ENCODE measurements around the gene SLC25A53. TPM values are rescaled to one million over a fixed set of nuclear protein-coding genes. Genes with fewer than 3 reads are reported as not detected.

SLC25A53 gene
- total RNA-seq, 4 donors from 2014 or later = 1.7 to 19.5 (median 5.0) TPM

DNA sequence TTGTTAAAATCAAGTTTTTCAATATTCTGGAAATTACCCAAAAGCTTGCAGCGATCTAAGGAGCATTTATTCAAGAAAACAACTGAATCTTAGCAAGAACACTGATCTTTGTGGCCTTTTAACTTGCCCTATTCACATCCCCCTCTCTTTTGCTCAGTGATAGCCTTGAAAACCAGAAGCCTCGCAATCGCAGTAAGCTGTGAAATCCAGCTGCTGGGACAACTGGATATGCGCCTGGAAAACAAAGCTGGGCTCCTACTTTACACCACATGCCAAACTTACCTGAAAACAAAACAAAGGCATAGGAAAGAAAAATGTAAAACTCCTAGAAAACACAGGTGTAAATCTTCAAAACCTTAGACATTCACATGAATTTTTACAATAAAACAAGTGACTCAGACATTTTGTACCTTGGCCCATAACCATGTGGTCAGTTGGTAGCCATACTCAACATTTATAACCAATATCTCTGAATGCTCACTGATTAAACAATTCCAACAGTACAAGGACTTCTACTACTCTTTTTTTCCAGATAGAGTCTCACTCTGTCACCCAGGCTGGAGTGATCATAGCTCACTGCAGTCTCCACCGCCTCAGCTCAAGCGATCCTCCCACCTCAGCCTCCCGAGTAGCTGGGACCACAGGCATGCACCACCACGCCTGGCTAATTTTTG is 15.6 kb downstream of the SLC25A53 start:
- Histone ChIP-seq H3K4me1 (peaks cover 0 to 2% (median 0%) of the 10 kb centered on the region in 3 donors), H3K27me3 (no peaks in the 10 kb centered on the region), H3K9me3 (no peaks in the 10 kb centered on the region), H3K27ac (no peak overlapping the region), H3K4me3 (no peak overlapping the region), H3K36me3 (no peaks in the 10 kb centered on the region)
- TF ChIP-seq, protein P1, sequence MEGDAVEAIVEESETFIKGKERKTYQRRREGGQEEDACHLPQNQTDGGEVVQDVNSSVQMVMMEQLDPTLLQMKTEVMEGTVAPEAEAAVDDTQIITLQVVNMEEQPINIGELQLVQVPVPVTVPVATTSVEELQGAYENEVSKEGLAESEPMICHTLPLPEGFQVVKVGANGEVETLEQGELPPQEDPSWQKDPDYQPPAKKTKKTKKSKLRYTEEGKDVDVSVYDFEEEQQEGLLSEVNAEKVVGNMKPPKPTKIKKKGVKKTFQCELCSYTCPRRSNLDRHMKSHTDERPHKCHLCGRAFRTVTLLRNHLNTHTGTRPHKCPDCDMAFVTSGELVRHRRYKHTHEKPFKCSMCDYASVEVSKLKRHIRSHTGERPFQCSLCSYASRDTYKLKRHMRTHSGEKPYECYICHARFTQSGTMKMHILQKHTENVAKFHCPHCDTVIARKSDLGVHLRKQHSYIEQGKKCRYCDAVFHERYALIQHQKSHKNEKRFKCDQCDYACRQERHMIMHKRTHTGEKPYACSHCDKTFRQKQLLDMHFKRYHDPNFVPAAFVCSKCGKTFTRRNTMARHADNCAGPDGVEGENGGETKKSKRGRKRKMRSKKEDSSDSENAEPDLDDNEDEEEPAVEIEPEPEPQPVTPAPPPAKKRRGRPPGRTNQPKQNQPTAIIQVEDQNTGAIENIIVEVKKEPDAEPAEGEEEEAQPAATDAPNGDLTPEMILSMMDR (IDR thresholded peaks at IDR 0.05) = no peak
- TF ChIP-seq POLR2A (IDR thresholded peaks at IDR 0.05) = no peak
- no peak for DNase-seq
- WGBS, 2 donors = 84 to 91% methylated on average over 8 of the region's 8 CpGs
- intact Hi-C loops (cut with DNase I) = no loop called here

DNA sequence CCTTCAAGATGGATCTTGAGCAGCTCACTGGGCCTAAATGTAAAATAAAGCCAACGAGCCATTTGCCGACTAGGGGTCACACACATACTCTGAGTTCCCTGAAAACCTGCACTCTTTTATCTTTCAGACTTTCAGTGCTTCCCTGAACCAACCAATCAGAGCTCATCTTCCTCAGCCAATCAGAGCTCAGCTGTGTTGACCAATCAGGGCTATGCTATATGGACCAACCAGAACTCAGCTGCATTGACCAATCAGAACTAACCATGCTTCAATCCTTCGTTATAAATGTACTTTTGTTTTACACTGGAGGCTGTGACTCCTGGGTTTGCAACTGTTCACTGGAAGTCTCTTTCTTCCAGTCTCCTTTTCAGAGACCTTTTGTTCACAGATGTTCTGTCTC is 19.3 kb downstream of the SLC25A53 start:
- no peaks in the 10 kb centered on the region for H3K27me3 ChIP-seq
- TF ChIP-seq, protein P1 (IDR thresholded peaks at IDR 0.05) = no peak
- no peak for TF ChIP-seq POLR2A (IDR thresholded peaks at IDR 0.05)
- H3K36me3 ChIP-seq = no peaks in the 10 kb centered on the region
- no peak overlapping the region for H3K4me3 ChIP-seq
- H3K4me1 ChIP-seq = peaks cover 0 to 5% (median 0%) of the 10 kb centered on the region in 3 donors
- intact Hi-C loops (cut with DNase I) = no loop called here
- WGBS, 2 donors = 71 to 74% methylated on average over 3 of the region's 3 CpGs
- no peak for DNase-seq
- H3K27ac ChIP-seq = no peak overlapping the region
- H3K9me3 ChIP-seq = no peaks in the 10 kb centered on the region

DNA sequence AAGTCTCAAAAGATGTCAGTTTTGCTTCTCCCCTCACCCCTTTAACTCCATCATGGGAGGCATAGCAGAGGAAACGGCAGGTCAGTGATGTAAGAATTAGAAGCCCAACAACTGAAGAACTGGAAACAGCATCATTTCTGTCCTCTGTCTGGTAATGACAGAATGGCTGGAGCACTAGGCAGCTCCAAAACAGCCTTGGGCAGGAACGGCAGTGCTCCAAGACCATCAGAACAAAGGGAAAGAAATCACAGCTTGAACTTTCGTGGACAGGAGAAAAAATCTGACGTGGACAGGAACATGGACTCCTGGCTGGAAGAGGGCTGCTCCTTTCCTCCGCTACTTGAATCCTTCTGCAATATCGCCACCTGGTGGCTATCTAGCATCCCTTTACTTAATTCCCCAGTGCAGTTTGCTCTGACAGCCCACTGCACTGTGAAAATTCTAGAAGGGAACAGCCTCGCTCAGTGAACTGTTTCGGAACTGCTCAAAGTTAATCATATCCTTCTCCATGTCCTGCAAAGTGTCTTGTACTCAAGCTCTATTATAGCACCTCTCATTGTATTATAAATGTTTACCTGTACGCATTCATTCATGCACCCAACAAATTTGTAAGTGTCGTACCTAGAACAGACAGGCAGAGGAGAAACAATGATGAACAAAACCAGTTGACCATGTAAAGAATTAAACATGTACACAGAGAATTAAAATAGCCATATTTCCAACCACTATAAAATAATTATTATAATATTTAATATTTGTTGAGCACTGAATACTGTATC is 20.4 kb downstream of the SLC25A53 start:
- DNase-seq = no peak
- H3K36me3 ChIP-seq = no peaks in the 10 kb centered on the region
- peaks cover 0 to 5% (median 0%) of the 10 kb centered on the region in 3 donors for H3K4me1 ChIP-seq
- no peaks in the 10 kb centered on the region for H3K27me3 ChIP-seq
- peak overlapping the region in 3 of 4 donors; percentile 41 to 65 (median 57) for H3K27ac ChIP-seq
- intact Hi-C loops (cut with DNase I) = no loop called here
- H3K4me3 ChIP-seq = peak overlapping the region in 3 of 4 donors; percentile 13 to 56 (median 29)
- no peak for TF ChIP-seq POLR2A (IDR thresholded peaks at IDR 0.05)
- TF ChIP-seq, protein P1 (IDR thresholded peaks at IDR 0.05) = peak; percentile 61 to 81 (median 64)
- 9 to 20% methylated on average over 9 to 10 of the region's 10 CpGs for WGBS, 2 donors
- H3K9me3 ChIP-seq = no peaks in the 10 kb centered on the region

DNA sequence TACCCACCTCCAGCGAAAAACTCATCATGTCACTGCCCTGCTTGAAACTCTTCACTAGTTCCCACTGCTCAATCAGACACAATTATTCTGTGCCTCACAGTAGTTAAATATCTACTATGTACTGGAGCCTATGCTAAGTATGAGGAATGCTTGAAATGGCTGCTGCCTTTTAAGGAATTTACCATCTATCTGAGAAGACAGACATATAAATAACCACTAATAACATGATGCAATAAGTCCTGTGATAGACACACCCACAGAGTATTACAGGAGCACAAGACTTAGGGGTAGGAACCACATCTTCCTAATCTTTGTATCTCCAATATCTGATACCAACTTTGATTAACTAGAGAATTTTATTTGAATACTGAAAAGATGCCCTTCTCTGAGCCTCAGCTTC is 21.1 kb downstream of the SLC25A53 start:
- Histone ChIP-seq H3K27me3 (no peaks in the 10 kb centered on the region), H3K36me3 (peaks cover 0 to 7% (median 0%) of the 10 kb centered on the region in 3 donors), H3K4me3 (no peak overlapping the region), H3K4me1 (peaks cover 0 to 5% (median 0%) of the 10 kb centered on the region in 3 donors), H3K9me3 (no peaks in the 10 kb centered on the region), H3K27ac (peak overlapping the region in 2 of 4 donors; percentile 46 to 65)
- no peak for DNase-seq
- WGBS, 2 donors = 71 to 86% methylated on average over 1 of the region's 1 CpG
- TF ChIP-seq, protein P1 (IDR thresholded peaks at IDR 0.05) = no peak
- no peak for TF ChIP-seq POLR2A (IDR thresholded peaks at IDR 0.05)
- intact Hi-C loops (cut with DNase I) = no loop called here
